H9 (cell line): ENCODE measurements around the gene CPSF4L. TPM values are rescaled to one million over a fixed set of nuclear protein-coding genes. Genes with fewer than 3 reads are reported as not detected.

ENCODE experiments used
- DNase-seq: peaks from one replicate; pipeline ENCODE4 v3.0.0-alpha.2; 2017
- H2AFZ ChIP-seq: one replicate; pipeline ENCODE4 v1.6.1; 2013; ENCODE audit warnings: mild to moderate bottlenecking, low read length, control low read depth, moderate library complexity
- H2AK5ac ChIP-seq: 2 replicates; pipeline ENCODE4 v1.6.1; 2013; ENCODE audit warnings: low read length, control low read depth, mixed read lengths; ENCODE audit not compliant: insufficient read length
- H2BK120ac ChIP-seq: one replicate; pipeline ENCODE4 v1.6.1; 2013; ENCODE audit warnings: low read depth, mild to moderate bottlenecking, low read length, control low read depth, inconsistent platforms; ENCODE audit not compliant: poor library complexity, severe bottlenecking
- H2BK12ac ChIP-seq: 2 replicates; pipeline ENCODE4 v1.6.1; 2013; ENCODE audit warnings: low read length, control low read depth, mixed read lengths, low read depth; ENCODE audit not compliant: insufficient read length
- H2BK15ac ChIP-seq: 2 replicates; pipeline ENCODE4 v1.6.1; 2013; ENCODE audit warnings: low read depth, low read length, control low read depth
- H2BK20ac ChIP-seq: one replicate; pipeline ENCODE4 v1.6.1; 2013; ENCODE audit warnings: low read depth, mild to moderate bottlenecking, low read length, control low read depth, inconsistent platforms; ENCODE audit not compliant: poor library complexity, severe bottlenecking
- H2BK5ac ChIP-seq: 2 replicates; pipeline ENCODE4 v1.6.1; 2013; ENCODE audit warnings: low read length, control low read depth, mixed read lengths; ENCODE audit not compliant: insufficient read length
- H3K14ac ChIP-seq: 2 replicates; pipeline ENCODE4 v1.6.1; 2013; ENCODE audit warnings: low read length, control low read depth; ENCODE audit not compliant: insufficient read depth
- H3K18ac ChIP-seq: 2 replicates; pipeline ENCODE4 v1.6.1; 2013; ENCODE audit warnings: low read depth, mild to moderate bottlenecking, mixed read lengths, low read length, control low read depth; ENCODE audit not compliant: insufficient read length
- H3K23ac ChIP-seq: 2 replicates; pipeline ENCODE4 v1.6.1; 2013; ENCODE audit warnings: low read length, control low read depth, mixed read lengths, low read depth; ENCODE audit not compliant: insufficient read length
- H3K23me2 ChIP-seq: 2 replicates; pipeline ENCODE4 v1.6.1; 2013; ENCODE audit warnings: low read depth, mild to moderate bottlenecking, mixed read lengths, low read length, control low read depth; ENCODE audit not compliant: insufficient read length, poor library complexity, severe bottlenecking
- H3K27ac ChIP-seq: 2 replicates; pipeline ENCODE4 v1.5.1; 2013; ENCODE audit warnings: low read length, control low read depth, mixed read lengths, low read depth; ENCODE audit not compliant: insufficient read length
- H3K27me3 ChIP-seq: 2 replicates; pipeline ENCODE4 v1.6.1; 2013; ENCODE audit warnings: low read length, control low read depth, inconsistent platforms; ENCODE audit not compliant: insufficient read depth
- H3K4ac ChIP-seq: 2 replicates; pipeline ENCODE4 v1.6.1; 2013; ENCODE audit warnings: low read depth, mild to moderate bottlenecking, control low read depth, inconsistent platforms, low read length, moderate library complexity
- H3K4me1 ChIP-seq: 2 replicates; pipeline ENCODE4 v1.6.1; 2013; ENCODE audit warnings: low read length, control low read depth, inconsistent platforms; ENCODE audit not compliant: insufficient read depth
- H3K4me2 ChIP-seq: 2 replicates; pipeline ENCODE4 v1.6.1; 2013; ENCODE audit warnings: low read length, control low read depth, mixed read lengths; ENCODE audit not compliant: insufficient read length, insufficient read depth
- H3K56ac ChIP-seq: 2 replicates; pipeline ENCODE4 v1.6.1; 2013; ENCODE audit warnings: low read depth, mild to moderate bottlenecking, mixed read lengths, low read length, control low read depth; ENCODE audit not compliant: insufficient read length
- H3K79me1 ChIP-seq: 2 replicates; pipeline ENCODE4 v1.6.1; 2013; ENCODE audit warnings: low read depth, mild to moderate bottlenecking, moderate library complexity, low read length, control low read depth, inconsistent platforms; ENCODE audit not compliant: insufficient read depth, poor library complexity, severe bottlenecking
- H3K79me2 ChIP-seq: 2 replicates; pipeline ENCODE4 v1.6.1; 2013; ENCODE audit warnings: low read length, control low read depth, inconsistent platforms; ENCODE audit not compliant: insufficient read depth
- H3K9ac ChIP-seq: 2 replicates; pipeline ENCODE4 v1.6.1; 2013; ENCODE audit warnings: low read length, control low read depth, mixed read lengths; ENCODE audit not compliant: insufficient read length; ENCODE audit errors: extremely low read depth
- H3K9me3 ChIP-seq: one replicate; pipeline ENCODE4 v1.6.1; 2013; ENCODE audit warnings: low read depth, low read length, inconsistent platforms; ENCODE audit not compliant: control insufficient read depth
- H3T11ph ChIP-seq: one replicate; pipeline ENCODE4 v1.6.1; 2013; ENCODE audit warnings: mild to moderate bottlenecking, low read length, control low read depth, inconsistent platforms
- H4K20me1 ChIP-seq: one replicate; pipeline ENCODE4 v1.6.1; 2013; ENCODE audit not compliant: control insufficient read depth, insufficient read length, insufficient read depth
- H4K5ac ChIP-seq: 2 replicates; pipeline ENCODE4 v1.6.1; 2013; ENCODE audit warnings: low read depth, mild to moderate bottlenecking, mixed read lengths, low read length, control low read depth; ENCODE audit not compliant: insufficient read length
- H4K8ac ChIP-seq: replicated peaks from 2 replicates; pipeline ENCODE4 v1.6.1; 2013; ENCODE audit warnings: low read length, control low read depth, mixed read lengths, low read depth; ENCODE audit not compliant: insufficient read length
- H4K91ac ChIP-seq: 2 replicates; pipeline ENCODE4 v1.6.1; 2013; ENCODE audit warnings: low read depth, mild to moderate bottlenecking, moderate library complexity, mixed read lengths, low read length, control low read depth; ENCODE audit not compliant: insufficient read length
- H3K27ac Mint-ChIP-seq, 3 experiments: 2 replicates in 2 of 3; 3 replicates in 1 of 3; pipeline ENCODE4 v1.8.0; 2020 to 2021; ENCODE audit warnings: mixed read lengths in 3 of 3, mild to moderate bottlenecking in 1 of 3, moderate library complexity in 1 of 3
- H3K27me3 Mint-ChIP-seq: 2 replicates; pipeline ENCODE4 v1.8.0; 2021; ENCODE audit warnings: low read depth, mild to moderate bottlenecking, moderate library complexity, mixed read lengths
- H3K36me3 Mint-ChIP-seq, 3 experiments: 2 replicates in 2 of 3; 3 replicates in 1 of 3; pipeline ENCODE4 v1.8.0; 2020 to 2021; ENCODE audit warnings: low read depth in 3 of 3, mixed read lengths in 3 of 3; ENCODE audit not compliant: insufficient read depth in 1 of 3
- H3K4me1 Mint-ChIP-seq, 2 experiments: 2 replicates each; pipeline ENCODE4 v1.8.0; 2020; ENCODE audit warnings: mixed read lengths in 2 of 2
- H3K4me3 Mint-ChIP-seq, 2 experiments: 2 replicates in 1 of 2; 3 replicates in 1 of 2; pipeline ENCODE4 v1.8.0; 2020 to 2021; ENCODE audit warnings: mild to moderate bottlenecking in 2 of 2, mixed read lengths in 2 of 2, moderate library complexity in 1 of 2
- H3K9me3 Mint-ChIP-seq, 2 experiments: 2 replicates in 1 of 2; 3 replicates in 1 of 2; pipeline ENCODE4 v1.8.0; 2020; ENCODE audit warnings: mild to moderate bottlenecking in 2 of 2, mixed read lengths in 2 of 2, moderate library complexity in 1 of 2
- CTCF ChIP-seq: fragments of 200-600 bp; sonication (generic); conservative IDR thresholded peaks from 3 replicates; pipeline ENCODE4 v1.8.0; 2021; ENCODE audit warnings: antibody characterized with exemption, mild to moderate bottlenecking
- WGBS: extraction: QIAGEN DNeasy Blood & Tissue Kit; methylation state at CpG from one replicate; pipeline ENCODE4 v1.1.7; 2013; ENCODE audit warnings: missing lambda C conversion rate, low lambda C conversion rate, mixed read lengths; ENCODE audit not compliant: insufficient read length; ENCODE audit errors: extremely low coverage; 5-methylcytosine and 5-hydroxymethylcytosine counted together
- total RNA-seq: library from RNA; stranded (reverse); gene quantifications from 2 replicates; pipeline ENCODE4 v1.2.1, GENCODE V29; 2021

CPSF4L gene
- total RNA-seq, 1 experiment from 2014 or later, result not detected

GRCh38 chr17:73232587-73233373 lies 28.9 kb downstream of the CPSF4L start:
- no peaks in the 10 kb centered on the region for H3K27me3 Mint-ChIP-seq
- H4K8ac ChIP-seq, result no peak overlapping the region
- H3K4me2 ChIP-seq, result peak overlapping the region; percentile 77
- H3K79me2 ChIP-seq, result peaks cover 34% of the 10 kb centered on the region
- no peak overlapping the region for H2BK15ac ChIP-seq
- no peak overlapping the region for H4K5ac ChIP-seq
- H3K9me3 ChIP-seq, result no peaks in the 10 kb centered on the region
- H3K23ac ChIP-seq, result no peak overlapping the region
- DNase-seq, result no peak
- no peak overlapping the region for H3K18ac ChIP-seq
- peaks cover 7 to 36% (median 32%) of the 10 kb centered on the region in 3 experiments; a peak in 6 of 7 replicates for H3K36me3 Mint-ChIP-seq
- no peak overlapping the region for H3K4ac ChIP-seq
- no peak overlapping the region for H2BK20ac ChIP-seq
- no peak overlapping the region for H2BK5ac ChIP-seq
- no peaks in the 10 kb centered on the region for H3K27me3 ChIP-seq
- H2AFZ ChIP-seq, result no peak overlapping the region
- H3K4me1 ChIP-seq, result peaks cover 2% of the 10 kb centered on the region; the same call in 1 of the 2 replicates
- peak overlapping the region; percentile 87 to 98 for H3K4me3 Mint-ChIP-seq
- H4K20me1 ChIP-seq, result no peaks in the 10 kb centered on the region
- H2BK120ac ChIP-seq, result no peak overlapping the region
- H3K9me3 Mint-ChIP-seq, result no peaks in the 10 kb centered on the region; a peak in 1 of 5 replicates
- H3K27ac ChIP-seq, result no peak overlapping the region
- no CpG with 5 or more reads among the region's 48 CpGs for WGBS
- peaks cover 32 to 35% of the 10 kb centered on the region in 2 experiments for H3K4me1 Mint-ChIP-seq
- peak overlapping the region; percentile 84 for H3K9ac ChIP-seq
- H2BK12ac ChIP-seq, result no peak overlapping the region
- H3K27ac Mint-ChIP-seq, result peak overlapping the region; percentile 98 to 99 (median 99)
- TF ChIP-seq CTCF, result no peak
- H3K79me1 ChIP-seq, result peaks cover 3% of the 10 kb centered on the region
- no peak overlapping the region for H3T11ph ChIP-seq
- no peak overlapping the region for H4K91ac ChIP-seq
- peaks cover 12% of the 10 kb centered on the region for H3K23me2 ChIP-seq
- no peak overlapping the region for H3K56ac ChIP-seq
- no peak overlapping the region for H2AK5ac ChIP-seq
- H3K14ac ChIP-seq, result no peak overlapping the region
